Pancreas (tissue), 10 donors: Measurements from ENCODE around the gene GFY. TPM values are rescaled to one million over a fixed set of nuclear protein-coding genes. Genes with fewer than 3 reads are reported as not detected.
"Not testable (repeated sequence)": the region's sequence is repeated elsewhere in the genome, so short reads cannot be mapped to it uniquely, and the experiment has no call there.

Source experiments
- ATAC-seq, 4 donors: fragments of 200-7000 bp; cut with Tn5 transposase; one replicate each; pipeline versions ENCODE4 v1.8.0 to v1.9.1; 2020; ENCODE audit warnings: mild to moderate bottlenecking in 4 of 4, moderate library complexity in 4 of 4
- DNase-seq, 6 donors: peaks; one replicate each; pipeline ENCODE4 v3.0.0-alpha.2; 2020
- FAIRE-seq: peaks from 2 replicates; lab custom pipeline; 2012; peaks lifted over from hg19 to GRCh38; lab: Jason Lieb, UNC
- H3K27ac ChIP-seq, 4 donors: fragments of 200-600 bp; sonication (generic); 1 replicate in 3 of 4; 2 replicates in 1 of 4; pipeline versions ENCODE4 v1.5.0 to v1.8.0; 2020
- H3K27me3 ChIP-seq, 4 donors: fragments of 200-600 bp; one replicate each; pipeline ENCODE4 v1.8.0; 2021
- H3K36me3 ChIP-seq, 3 donors: fragments of 200-600 bp; sonication (generic) in 1 of 3; one replicate each; pipeline versions ENCODE4 v1.5.0 to v1.8.0; 2020 to 2021
- H3K4me1 ChIP-seq, 3 donors: fragments of 200-600 bp; one replicate each; pipeline ENCODE4 v1.8.0; 2021
- H3K4me3 ChIP-seq, 4 donors: fragments of 200-600 bp; sonication (generic) in 2 of 4; one replicate each; pipeline versions ENCODE4 v1.5.0 to v1.8.0; 2020 to 2021
- H3K9me3 ChIP-seq, 4 donors: fragments of 200-600 bp; one replicate each; pipeline ENCODE4 v1.8.0; 2021
- CTCF ChIP-seq, 4 donors: fragments of 200-600 bp; sonication (generic) in 3 of 4; IDR thresholded peaks; one replicate each; pipeline versions ENCODE4 v1.5.0 to v1.8.0; 2021; ENCODE audit warnings: antibody characterized with exemption in 4 of 4
- WGBS, 2 donors: extraction: QIAGEN DNeasy Blood & Tissue Kit; methylation state at CpG; one replicate each; pipeline ENCODE4 v1.1.7; 2013; 5-methylcytosine and 5-hydroxymethylcytosine counted together
- intact Hi-C, 3 donors: fragments of 100-400 bp; cut with DNase I; formaldehyde crosslinking; loops; one replicate each; pipeline versions ENCODE4 v1.11.1 to v1.14.2; 2022
- polyA plus RNA-seq, 2 donors: library from polyadenylated mRNA; stranded (reverse); fragments of 200-250 nt; gene quantifications; one replicate each; pipeline ENCODE4 v1.2.3, GENCODE V29; 2013
- total RNA-seq, 6 donors: library from RNA; stranded (reverse); fragmentation: NEBNext Ultra II Directional in 4 of 6; extraction: Animal tissue kit (Norgen Biotek cat#: 25700) in 4 of 6; gene quantifications; one replicate each; pipeline versions ENCODE4 v1.2.1 to v1.2.4, GENCODE V29; 2021 to 2023
- donor health status: healthy with polysubstance abuse.
- donor health status: DM: no; HTN: no; CAD: no; lungs with moderate emphysema.
- donor health status: DM: no; HTN: no; CAD: no.
- donor health status: control.
- donor health status: control.
- donor health status: Bipolar disorder and iron deficiency.
- donor health status: DM: yes; HTN: yes; CAD: no.
- donor health status: DM: no; HTN: no; CAD: no.
- donor health status: DM: no; HTN: no; CAD: no.
- donor health status: DM: yes; HTN: yes; CAD: no.

Gene GFY
- total and polyA plus RNA-seq, 8 donors = not detected

- ATAC-seq (no peak), FAIRE-seq (no peak), DNase-seq (no peak)
- H3K4me3 ChIP-seq = no peak overlapping the region
- TF ChIP-seq CTCF (IDR thresholded peaks at IDR 0.05) = no peak
- H3K27ac ChIP-seq = no peak overlapping the region
- 17 to 19% methylated on average over 14 of the region's 14 CpGs for WGBS, 2 donors
- intact Hi-C loops = loop anchor here in 2 of 3 donors (10.0 kb wide), 2 partner anchors 47 to 217 kb away; no protein-coding TSS in a partner anchor
- H3K27me3 ChIP-seq = no peaks in the 10 kb centered on the region
- H3K36me3 ChIP-seq = no peaks in the 10 kb centered on the region
- no peaks in the 10 kb centered on the region for H3K4me1 ChIP-seq
- no peaks in the 10 kb centered on the region for H3K9me3 ChIP-seq
These were observed 16.8 kb downstream of the GFY start for GRCh38 chr19:49441960-49442350.

GRCh38 chr19:49442354-49442753 is 17.2 kb downstream of the GFY start:
- Histone ChIP-seq H3K36me3 (no peaks in the 10 kb centered on the region), H3K4me1 (no peaks in the 10 kb centered on the region), H3K27me3 (no peaks in the 10 kb centered on the region), H3K27ac (no peak overlapping the region), H3K9me3 (no peaks in the 10 kb centered on the region), H3K4me3 (peak overlapping the region in 1 of 4 donors; percentile 66)
- peak in 1 of 6 donors; percentile 60 for DNase-seq
- intact Hi-C loops = loop anchor here in 2 of 3 donors (10.0 kb wide), 2 partner anchors 48 to 218 kb away; no protein-coding TSS in a partner anchor
- no peak for FAIRE-seq
- no peak for ATAC-seq
- WGBS, 2 donors = 4 to 10% methylated on average over 11 of the region's 11 CpGs
- TF ChIP-seq CTCF (IDR thresholded peaks at IDR 0.05) = no peak

GRCh38 chr19:49442771-49443365 is 17.7 kb downstream of the GFY start:
- Histone ChIP-seq H3K36me3 (no peaks in the 10 kb centered on the region), H3K27ac (peak overlapping the region; percentile 25 to 55 (median 35)), H3K9me3 (no peaks in the 10 kb centered on the region), H3K4me3 (peak overlapping the region; percentile 33 to 66 (median 49)), H3K4me1 (no peaks in the 10 kb centered on the region), H3K27me3 (no peaks in the 10 kb centered on the region)
- TF ChIP-seq CTCF (IDR thresholded peaks at IDR 0.05) = no peak
- DNase-seq (peak; percentile 87 to 96 (median 92)), FAIRE-seq (no peak), ATAC-seq (peak; percentile 69 to 80 (median 74))
- 1% methylated on average over 34 to 43 of the region's 43 CpGs for WGBS, 2 donors
- intact Hi-C loops = loop anchor here in 2 of 3 donors (10.0 kb wide), 2 partner anchors 48 to 218 kb away; no protein-coding TSS in a partner anchor

GRCh38 chr19:49443366-49444099 is 18.3 kb downstream of the GFY start:
- H3K36me3 ChIP-seq = no peaks in the 10 kb centered on the region
- intact Hi-C loops = loop anchor here in 2 of 3 donors (10.0 kb wide), 2 partner anchors 49 to 219 kb away; no protein-coding TSS in a partner anchor
- no peaks in the 10 kb centered on the region for H3K4me1 ChIP-seq
- H3K27ac ChIP-seq = peak overlapping the region; percentile 25 to 55 (median 35)
- peak overlapping the region; percentile 33 to 66 (median 49) for H3K4me3 ChIP-seq
- DNase-seq (peak; percentile 92 to 97 (median 95)), ATAC-seq (peak; percentile 90 to 95 (median 92)), FAIRE-seq (no peak)
- WGBS, 2 donors = 0% methylated on average over 40 to 47 of the region's 47 CpGs
- H3K27me3 ChIP-seq = no peaks in the 10 kb centered on the region
- TF ChIP-seq CTCF (IDR thresholded peaks at IDR 0.05) = peak; percentile 59 to 87 (median 76)
- no peaks in the 10 kb centered on the region for H3K9me3 ChIP-seq

- not testable (repeated sequence) for ATAC-seq, H3K9me3 ChIP-seq, H3K4me1 ChIP-seq, DNase-seq, FAIRE-seq, H3K36me3 ChIP-seq, H3K27me3 ChIP-seq, H3K4me3 ChIP-seq, H3K27ac ChIP-seq
- intact Hi-C loops = loop anchor here in 2 of 3 donors (10.0 kb wide), 2 partner anchors 49 to 219 kb away; no protein-coding TSS in a partner anchor
- 47 to 65% methylated on average over 4 to 5 of the region's 5 CpGs for WGBS, 2 donors
These were observed 19.0 kb downstream of the GFY start for GRCh38 chr19:49444100-49444700.
